ENCODE results near the gene COX20. TPM values are rescaled to one million over a fixed set of nuclear protein-coding genes. Genes with fewer than 3 reads are reported as not detected.

The COX20 gene
- total and polyA plus RNA-seq, 2 donors (not counting 1 experiment from before 2014, with no cell fraction given) = 22.8 to 51.5 TPM

DNA sequence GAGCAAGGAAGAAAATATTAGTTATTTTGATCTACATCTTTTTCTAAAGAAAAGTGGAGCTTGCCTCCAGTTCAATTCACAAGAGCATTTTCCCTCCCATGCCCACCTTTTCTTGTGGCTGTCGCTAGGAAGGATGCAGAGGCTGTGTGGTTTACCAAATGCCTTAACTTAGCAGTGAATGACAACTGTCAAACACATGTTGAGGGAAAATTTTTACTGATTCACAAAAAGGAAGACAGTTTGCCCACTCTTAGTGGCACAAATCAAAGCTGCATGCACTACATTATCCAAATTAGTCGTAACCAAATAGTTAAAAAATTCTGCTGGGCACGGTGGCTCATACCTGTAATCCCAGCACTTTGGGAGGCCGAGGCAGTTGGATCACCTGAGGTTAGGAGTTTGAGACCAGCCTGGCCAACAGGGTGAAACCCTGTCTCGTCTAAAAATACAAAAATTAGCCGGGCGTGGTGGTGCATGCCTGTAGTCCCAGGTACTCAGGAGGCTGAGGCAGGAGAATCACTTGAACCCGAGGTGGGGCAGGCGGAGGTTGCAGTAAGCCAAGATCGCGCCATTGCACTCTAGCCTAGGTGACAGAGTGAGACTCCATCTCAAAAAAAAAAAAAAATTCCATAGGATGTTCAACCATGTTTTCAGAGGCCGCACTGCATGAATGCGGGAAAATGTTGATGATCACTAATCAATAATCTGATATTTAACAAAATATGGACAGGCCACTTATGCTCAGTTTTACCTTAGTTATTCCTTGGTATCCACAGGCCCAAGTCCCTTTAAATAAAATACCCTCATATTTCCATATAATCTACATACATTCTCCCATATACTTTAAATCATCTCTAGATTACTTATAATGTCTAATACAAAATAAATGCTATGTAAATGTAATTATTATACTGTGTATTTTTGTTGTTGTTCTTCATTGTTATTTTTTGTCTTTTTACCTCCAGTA, 9.0 kb downstream of the COX20 start:
- peaks cover 9% of the 10 kb centered on the region for H3K36me3 ChIP-seq (ENCODE audit: control insufficient read depth, insufficient read depth, low read length)
- H2AFZ ChIP-seq (ENCODE audit: low read length) = no peak overlapping the region
- peaks cover 6% of the 10 kb centered on the region for H3K4me1 ChIP-seq (ENCODE audit: control insufficient read depth, extremely low read depth, insufficient read depth, low read length)
- no peaks in the 10 kb centered on the region for H3K9me3 ChIP-seq (ENCODE audit: control insufficient read depth, insufficient read depth, low read depth, low read length)
- no peak for TF ChIP-seq EZH2 (IDR thresholded peaks at IDR 0.05; ENCODE audit: low read length, missing control alignments)
- TF ChIP-seq, protein P1, sequence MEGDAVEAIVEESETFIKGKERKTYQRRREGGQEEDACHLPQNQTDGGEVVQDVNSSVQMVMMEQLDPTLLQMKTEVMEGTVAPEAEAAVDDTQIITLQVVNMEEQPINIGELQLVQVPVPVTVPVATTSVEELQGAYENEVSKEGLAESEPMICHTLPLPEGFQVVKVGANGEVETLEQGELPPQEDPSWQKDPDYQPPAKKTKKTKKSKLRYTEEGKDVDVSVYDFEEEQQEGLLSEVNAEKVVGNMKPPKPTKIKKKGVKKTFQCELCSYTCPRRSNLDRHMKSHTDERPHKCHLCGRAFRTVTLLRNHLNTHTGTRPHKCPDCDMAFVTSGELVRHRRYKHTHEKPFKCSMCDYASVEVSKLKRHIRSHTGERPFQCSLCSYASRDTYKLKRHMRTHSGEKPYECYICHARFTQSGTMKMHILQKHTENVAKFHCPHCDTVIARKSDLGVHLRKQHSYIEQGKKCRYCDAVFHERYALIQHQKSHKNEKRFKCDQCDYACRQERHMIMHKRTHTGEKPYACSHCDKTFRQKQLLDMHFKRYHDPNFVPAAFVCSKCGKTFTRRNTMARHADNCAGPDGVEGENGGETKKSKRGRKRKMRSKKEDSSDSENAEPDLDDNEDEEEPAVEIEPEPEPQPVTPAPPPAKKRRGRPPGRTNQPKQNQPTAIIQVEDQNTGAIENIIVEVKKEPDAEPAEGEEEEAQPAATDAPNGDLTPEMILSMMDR (conservative IDR thresholded peaks at IDR 0.05 in 1 of 2, IDR thresholded peaks at IDR 0.05 in 1 of 2; ENCODE audit: low read depth in 1 of 2, low read length in 2 of 2) = no peak
- no peaks in the 10 kb centered on the region for H4K20me1 ChIP-seq (ENCODE audit: control insufficient read depth, extremely low read depth, insufficient read depth, low read length)
- H3K9ac ChIP-seq (ENCODE audit: insufficient read depth, low read length) = no peak overlapping the region
- no peak overlapping the region for H3K27ac ChIP-seq (ENCODE audit: insufficient read depth, low read length)
- no peak overlapping the region for H3K4me3 ChIP-seq (replicated peaks in 1 of 4; ENCODE audit: control extremely low read depth in 1 of 4, insufficient read depth in 1 of 4, low read depth in 3 of 4, low read length in 4 of 4)
- no peak for DNase-seq (ENCODE audit: low read depth in 2 of 2)
- H3K27me3 ChIP-seq (ENCODE audit: control insufficient read depth, insufficient read depth, low read length) = no peaks in the 10 kb centered on the region
- H3K79me2 ChIP-seq (ENCODE audit: control insufficient read depth, insufficient read depth, low read length) = peaks cover 32% of the 10 kb centered on the region
- H3K4me2 ChIP-seq (ENCODE audit: extremely low read depth, insufficient read depth, low read length) = no peak overlapping the region

DNA sequence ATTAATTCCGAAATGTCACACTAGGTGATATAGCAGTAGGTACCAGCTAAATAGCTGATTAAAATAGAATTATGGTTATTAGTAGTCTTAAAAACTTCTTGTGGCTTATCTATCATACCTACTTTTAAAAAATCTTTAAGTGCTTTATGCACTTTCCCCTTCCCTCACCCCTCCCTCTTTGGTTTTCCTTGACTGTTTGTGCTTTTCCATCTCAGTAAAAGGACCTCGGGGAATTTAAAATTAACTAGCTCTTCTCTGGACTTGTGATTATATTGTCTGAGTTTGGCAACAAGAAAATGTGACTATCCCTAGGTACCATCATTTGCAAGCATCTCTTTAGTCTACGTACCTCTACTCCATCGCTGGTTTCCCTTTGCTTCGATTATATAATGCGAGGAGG, 11.2 kb downstream of the COX20 start:
- no peaks in the 10 kb centered on the region for H4K20me1 ChIP-seq (ENCODE audit: control insufficient read depth, extremely low read depth, insufficient read depth, low read length)
- H3K79me2 ChIP-seq (ENCODE audit: control insufficient read depth, insufficient read depth, low read length) = peaks cover 17% of the 10 kb centered on the region

More for the DNA sequence above, 11.2 kb downstream of the COX20 start:
- peaks cover 7% of the 10 kb centered on the region for H3K36me3 ChIP-seq (ENCODE audit: control insufficient read depth, insufficient read depth, low read length)
- no peak for DNase-seq (ENCODE audit: low read depth in 2 of 2)
- no peak overlapping the region for H2AFZ ChIP-seq (ENCODE audit: low read length)
- H3K27me3 ChIP-seq (ENCODE audit: control insufficient read depth, insufficient read depth, low read length) = no peaks in the 10 kb centered on the region
- no peak overlapping the region for H3K27ac ChIP-seq (ENCODE audit: insufficient read depth, low read length)
- H3K4me2 ChIP-seq (ENCODE audit: extremely low read depth, insufficient read depth, low read length) = no peak overlapping the region
- H3K4me3 ChIP-seq (replicated peaks in 1 of 4; ENCODE audit: control extremely low read depth in 1 of 4, insufficient read depth in 1 of 4, low read depth in 3 of 4, low read length in 4 of 4) = no peak overlapping the region
- H3K4me1 ChIP-seq (ENCODE audit: control insufficient read depth, extremely low read depth, insufficient read depth, low read length) = peaks cover 6% of the 10 kb centered on the region
- H3K9me3 ChIP-seq (ENCODE audit: control insufficient read depth, insufficient read depth, low read depth, low read length) = no peaks in the 10 kb centered on the region
- TF ChIP-seq, protein P1 (conservative IDR thresholded peaks at IDR 0.05 in 1 of 2, IDR thresholded peaks at IDR 0.05 in 1 of 2; ENCODE audit: low read depth in 1 of 2, low read length in 2 of 2) = no peak
- no peak for TF ChIP-seq EZH2 (IDR thresholded peaks at IDR 0.05; ENCODE audit: low read length, missing control alignments)
- H3K9ac ChIP-seq (ENCODE audit: insufficient read depth, low read length) = no peak overlapping the region

Data from fibroblast of lung (primary cell).